COLO829 (cell line): ENCODE measurements around the gene ZNF728.
"Not testable (repeated sequence)": the region's sequence is repeated elsewhere in the genome, so short reads cannot be mapped to it uniquely, and the experiment has no call there.

ENCODE experiments used
- DNase-seq: peaks from one replicate; pipeline ENCODE4 v3.0.0; 2012; ENCODE audit warnings: low spot score

The ZNF728 gene

DNA sequence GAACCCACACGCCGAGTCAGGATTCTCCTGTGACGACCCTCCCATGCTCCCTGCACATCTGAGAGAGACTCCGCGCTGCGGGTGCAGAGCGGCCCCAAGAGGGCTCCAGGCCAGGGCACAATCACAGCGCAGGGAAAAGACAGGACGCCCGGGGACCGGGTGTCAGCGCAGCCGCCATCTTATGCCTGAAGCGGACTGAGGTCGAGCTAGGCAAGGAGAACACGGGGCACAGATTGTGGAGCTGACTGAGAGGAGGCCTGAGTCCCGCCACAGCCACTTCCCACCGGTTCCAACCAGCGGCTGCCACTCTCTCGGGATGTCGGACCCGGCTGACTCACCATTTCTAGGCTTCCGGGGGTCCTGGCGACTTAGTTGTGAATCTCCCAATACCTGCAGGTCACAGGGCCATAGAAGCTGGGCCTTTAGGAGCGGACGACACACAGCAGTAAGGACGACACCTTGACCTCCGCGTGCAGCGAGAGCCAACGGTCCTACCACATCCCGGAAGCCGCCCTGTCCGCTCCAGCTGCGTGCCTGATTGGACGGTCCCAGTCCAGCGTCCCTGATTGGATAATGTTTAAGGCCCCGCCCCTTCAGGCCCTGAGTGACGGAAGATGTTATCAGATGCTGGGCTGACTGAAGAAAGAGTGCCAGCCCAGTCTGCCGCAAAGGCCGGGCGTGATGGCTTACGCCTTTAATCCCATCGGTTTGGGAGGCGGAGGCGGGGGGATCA lies at the start of gene ZNF728:
TSS of gene ZNF728 (minus strand) at position 487 of the 733 bp plus-strand sequence. CDS start at position 341, 146 bp downstream.
- DNase-seq, result no peak

DNA sequence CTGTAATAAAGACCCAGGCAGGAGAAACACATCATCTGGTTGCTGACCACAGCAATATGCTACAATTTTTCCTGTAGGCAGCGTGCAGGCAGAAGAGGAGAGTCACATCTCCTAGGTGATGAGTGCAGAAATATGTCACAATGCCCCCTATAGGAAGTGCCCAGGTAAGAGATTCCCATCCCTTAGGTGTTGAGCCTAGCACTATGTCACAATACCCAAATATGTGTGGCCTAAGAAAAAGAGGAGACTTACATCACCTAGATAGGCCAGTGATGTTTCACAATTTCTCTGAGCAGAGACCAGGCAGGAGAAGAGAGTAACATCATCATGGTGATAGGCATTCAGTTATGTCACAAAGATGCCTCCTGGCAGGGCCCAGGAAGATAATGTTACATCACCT lies 49.4 kb upstream of the ZNF728 start:
- no peak for DNase-seq

DNA sequence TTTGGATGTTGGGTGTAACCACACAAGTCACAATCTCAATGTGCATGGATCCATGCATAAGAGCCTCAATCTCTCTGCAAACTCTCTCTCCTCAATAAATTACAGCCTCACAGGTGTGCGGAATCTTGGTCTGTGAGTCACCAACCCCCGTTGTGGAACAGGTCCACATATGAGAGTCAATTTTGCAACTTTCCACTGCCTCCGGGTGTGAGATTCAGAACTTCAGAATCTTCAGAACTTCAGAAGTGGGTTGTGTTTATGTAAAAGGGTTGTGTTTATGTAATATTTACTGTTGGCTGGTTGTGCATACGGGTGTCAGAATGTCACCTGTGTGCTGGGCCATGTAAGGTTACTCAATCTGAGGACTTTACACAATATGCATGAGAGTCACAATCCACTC lies 46.3 kb upstream of the ZNF728 start:
- DNase-seq, result no peak

DNA sequence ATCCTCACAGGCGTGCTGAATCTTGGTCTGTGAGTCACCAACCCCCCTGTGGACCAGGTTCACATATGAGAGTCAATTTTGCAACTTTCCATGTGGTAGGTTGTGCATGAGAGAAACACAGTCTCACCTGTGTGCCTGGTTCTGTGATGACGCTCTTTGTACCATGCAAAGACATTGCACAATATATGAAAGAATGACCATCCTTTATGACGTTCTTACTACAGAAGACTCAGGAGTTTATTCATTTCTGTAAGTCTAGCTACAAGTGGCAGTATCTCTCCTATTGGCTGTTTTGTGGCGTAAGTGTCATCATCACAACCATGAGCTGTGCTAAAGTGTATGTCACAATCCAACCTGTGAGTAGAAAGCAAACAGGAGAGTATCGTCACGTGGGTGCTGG lies 43.8 kb upstream of the ZNF728 start:
- no peak for DNase-seq

DNA sequence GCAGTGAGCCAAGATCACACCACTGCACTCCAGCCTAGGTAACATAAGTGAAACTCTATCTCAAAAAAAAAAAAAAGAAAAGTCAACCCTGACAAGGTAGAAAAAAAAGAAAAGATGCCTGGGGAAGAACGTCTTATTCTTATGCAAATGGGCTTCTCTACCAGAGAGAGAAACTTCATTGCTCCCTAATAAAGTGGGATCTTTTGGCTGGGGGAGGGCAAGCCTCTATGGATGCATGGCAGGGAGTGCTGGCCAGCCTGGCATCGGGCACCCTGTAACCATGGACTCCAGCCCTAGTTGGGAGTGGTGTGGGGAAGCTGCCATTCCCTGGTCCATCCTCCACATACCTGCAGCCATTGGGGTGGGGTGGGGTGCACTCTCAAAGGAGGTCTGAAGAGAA lies 30.7 kb upstream of the ZNF728 start:
- no peak for DNase-seq

DNA sequence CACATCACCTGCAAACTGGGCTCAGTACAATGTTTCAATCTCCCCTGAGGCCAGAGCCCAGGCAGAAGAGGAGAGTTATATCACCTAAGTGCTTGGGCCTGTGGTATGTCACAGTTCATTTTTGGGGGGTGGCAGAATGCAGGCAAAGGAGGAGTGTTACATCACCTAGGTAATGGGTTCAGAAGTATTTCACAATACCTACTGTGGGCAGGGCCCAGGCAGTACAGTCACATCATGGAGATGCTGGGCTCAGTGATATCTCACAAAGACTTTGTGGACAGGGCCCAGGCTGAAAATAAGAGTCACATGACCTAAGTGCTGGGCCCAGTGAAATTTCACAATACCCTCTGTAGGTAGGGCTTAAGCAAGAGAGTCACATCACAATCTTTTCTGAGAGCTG lies 12.7 kb upstream of the ZNF728 start:
- DNase-seq, result no peak

DNA sequence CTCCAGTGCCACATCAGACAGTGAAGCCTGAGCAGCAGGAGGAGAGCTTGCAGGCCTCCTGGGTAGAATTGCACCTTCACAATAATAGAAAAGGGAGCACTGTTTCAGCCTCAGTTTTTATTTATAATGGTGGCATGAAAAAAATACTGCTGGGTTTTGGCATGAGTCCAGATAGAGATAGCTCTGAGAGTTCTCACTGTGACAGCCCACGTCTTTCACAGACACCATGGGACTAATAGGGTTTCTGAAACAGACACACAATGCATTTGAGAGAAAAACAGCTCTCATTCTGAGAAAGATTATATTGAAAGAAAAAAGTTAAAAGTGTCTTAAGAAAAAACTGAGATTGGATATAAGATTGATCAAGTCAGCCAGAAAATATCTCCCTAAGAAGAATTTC lies 8.0 kb downstream of the ZNF728 start:
- DNase-seq, result not testable (repeated sequence)

DNA sequence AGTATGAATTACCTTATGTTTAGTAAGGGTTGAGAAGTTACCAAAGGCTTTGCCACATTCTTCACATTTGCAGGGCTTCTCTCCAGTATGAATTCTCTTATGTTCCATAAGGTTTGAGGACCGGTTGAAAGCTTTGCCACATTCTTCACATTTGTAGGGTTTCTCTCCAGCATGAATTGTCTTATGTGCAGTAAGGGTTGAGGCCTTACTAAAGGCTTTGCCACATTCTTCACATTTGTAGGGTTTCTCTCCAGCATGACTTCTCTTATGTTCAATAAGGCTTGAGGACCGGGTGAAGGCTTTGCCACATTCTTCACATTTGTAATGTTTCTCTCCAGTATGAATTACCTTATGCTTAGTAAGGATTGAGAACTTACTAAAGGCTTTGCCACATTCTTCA lies 26.7 kb downstream of the ZNF728 start:
- no peak for DNase-seq

DNA sequence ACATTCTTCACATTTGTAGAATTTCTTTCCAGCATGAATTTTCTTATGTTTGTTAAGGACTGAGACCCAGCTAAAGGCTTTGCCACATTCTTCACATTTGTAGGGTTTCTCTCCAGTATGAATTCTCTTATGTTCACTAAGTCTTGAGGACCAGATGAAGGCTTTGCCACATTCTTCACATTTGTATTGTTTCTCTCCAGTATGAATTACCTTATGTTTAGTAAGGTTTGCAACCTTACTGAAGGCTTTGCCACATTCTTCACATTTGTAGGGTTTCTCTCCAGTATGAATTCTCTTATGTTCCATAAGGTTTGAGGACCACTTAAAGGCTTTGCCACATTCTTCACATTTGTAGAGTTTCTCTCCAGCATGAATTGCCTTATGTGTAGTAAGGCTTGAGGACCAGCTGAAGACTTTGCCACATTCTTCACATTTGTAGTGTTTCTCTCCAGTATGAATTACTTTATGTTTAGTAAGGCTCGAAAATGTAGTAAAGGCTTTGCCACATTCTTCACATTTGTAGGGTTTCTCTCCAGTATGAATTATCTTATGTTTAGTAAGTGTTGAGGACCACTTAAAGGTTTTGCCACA lies 27.3 kb downstream of the ZNF728 start:
- not testable (repeated sequence) for DNase-seq

DNA sequence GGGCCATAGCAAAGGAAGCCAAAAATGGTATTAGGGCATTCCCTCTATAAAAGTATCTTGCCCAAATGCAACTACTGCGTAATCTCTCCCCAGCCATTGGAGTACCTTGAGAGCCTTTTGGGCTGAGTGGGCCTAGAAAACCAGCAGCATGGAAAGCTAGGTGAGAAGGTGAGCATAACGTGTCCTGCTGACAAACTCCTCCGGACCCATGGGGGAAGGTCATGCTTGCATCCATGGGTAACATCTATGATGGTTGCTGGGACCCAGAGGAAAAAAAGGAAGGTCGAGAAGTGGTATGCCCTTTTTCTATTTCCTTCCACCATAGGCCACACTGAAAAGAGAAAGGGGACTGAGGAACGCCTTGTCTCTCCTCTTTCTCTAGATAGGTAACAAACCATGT lies 57.4 kb downstream of the ZNF728 start:
- peak; percentile 1 for DNase-seq

DNA sequence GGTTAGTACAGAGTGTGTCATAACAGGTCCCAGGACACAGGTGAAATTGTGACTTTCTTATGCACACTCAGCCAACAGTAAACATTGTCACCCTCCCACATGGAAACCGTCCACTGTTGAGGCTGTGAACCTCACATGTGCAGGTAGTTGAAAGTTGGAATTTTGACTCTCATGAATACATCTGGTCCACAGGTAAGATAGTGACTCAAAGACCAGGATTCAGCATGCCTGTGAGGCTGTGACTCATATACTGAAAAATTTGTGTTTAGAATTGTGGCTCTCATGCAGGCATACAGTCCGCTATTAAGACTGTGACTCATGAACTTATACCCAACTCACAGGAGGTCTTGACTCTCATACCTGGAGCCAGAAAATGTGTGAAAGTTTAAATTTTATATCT lies 67.8 kb downstream of the ZNF728 start:
- DNase-seq, result no peak

DNA sequence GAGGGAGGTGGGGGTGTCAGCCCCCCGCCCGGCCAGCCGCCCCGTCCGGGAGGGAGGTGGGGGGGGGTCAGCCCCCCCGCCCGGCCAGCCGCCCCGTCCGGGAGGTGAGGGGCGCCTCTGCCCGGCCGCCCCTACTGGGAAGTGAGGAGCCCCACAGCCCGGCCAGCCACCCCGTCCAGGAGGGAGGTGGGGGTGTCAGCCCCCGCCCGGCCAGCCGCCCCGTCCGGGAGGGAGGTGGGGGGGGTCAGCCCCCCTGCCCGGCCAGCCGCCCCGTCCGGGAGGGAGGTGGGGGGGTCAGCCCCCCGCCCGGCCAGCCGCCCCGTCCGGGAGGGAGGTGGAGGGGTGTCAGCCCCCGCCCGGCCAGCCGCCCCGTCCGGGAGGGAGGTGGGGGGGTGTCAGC lies 75.4 kb downstream of the ZNF728 start:
- not testable (repeated sequence) for DNase-seq

DNA sequence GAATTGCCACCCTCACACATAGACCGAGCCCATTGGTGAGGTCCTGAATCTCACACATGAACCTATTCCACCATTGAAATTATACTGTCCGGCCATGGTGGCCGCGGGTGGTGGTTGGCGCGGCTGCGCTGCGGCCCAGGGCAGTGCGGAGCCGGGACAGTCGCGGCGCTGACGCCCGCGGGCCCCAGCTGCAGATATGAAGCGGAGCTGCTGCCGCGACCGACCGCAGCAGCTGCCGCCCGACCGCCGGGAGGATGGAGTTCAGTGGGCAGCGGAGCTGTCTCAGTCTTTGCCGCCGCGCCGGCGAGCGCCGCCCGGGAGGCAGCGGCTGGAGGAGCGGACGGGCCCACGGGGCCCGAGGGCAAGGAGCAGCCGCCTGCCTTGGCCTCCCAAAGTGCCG lies 77.8 kb downstream of the ZNF728 start:
- not testable (repeated sequence) for DNase-seq
